ENCODE data around the gene FARP2. TPM values are rescaled to one million over a fixed set of nuclear protein-coding genes. Genes with fewer than 3 reads are reported as not detected.

FARP2 gene
- total RNA-seq, 2 donors from 2014 or later = 48.1 to 67.4 TPM

- Histone ChIP-seq H3K27ac (no peak overlapping the region), H3K9me3 (no peaks in the 10 kb centered on the region), H3K4me3 (no peak overlapping the region), H3K27me3 (replicated peaks; ENCODE audit: insufficient read depth) (no peaks in the 10 kb centered on the region), H3K36me3 (peaks cover 41% of the 10 kb centered on the region), H3K4me1 (ENCODE audit: control insufficient read depth in 1 of 2, low read depth in 2 of 2) (no peaks in the 10 kb centered on the region)
- ATAC-seq (ENCODE audit: insufficient number of reproducible peaks, low FRiP score, low read depth) (no peak), DNase-seq (ENCODE audit: low spot score) (no peak)
- TF ChIP-seq CTCF (IDR thresholded peaks at IDR 0.05) = no peak
Observed at GRCh38 chr2:241351640-241352031, 4.4 kb upstream of the FARP2 start.

- Histone ChIP-seq H3K4me3 (no peak overlapping the region), H3K27ac (no peak overlapping the region), H3K9me3 (no peaks in the 10 kb centered on the region), H3K27me3 (replicated peaks; ENCODE audit: insufficient read depth) (no peaks in the 10 kb centered on the region), H3K4me1 (ENCODE audit: control insufficient read depth in 1 of 2, low read depth in 2 of 2) (peaks cover 2 to 6% of the 10 kb centered on the region in 2 donors), H3K36me3 (peaks cover 36% of the 10 kb centered on the region)
- no peak for TF ChIP-seq CTCF (IDR thresholded peaks at IDR 0.05)
- no peak for ATAC-seq (ENCODE audit: insufficient number of reproducible peaks, low FRiP score, low read depth)
- DNase-seq (ENCODE audit: low spot score) = no peak
Observed at GRCh38 chr2:241352227-241352626, 3.9 kb upstream of the FARP2 start.

GRCh38 chr2:241354668-241355658, 1.1 kb upstream of the FARP2 start:
- ATAC-seq (ENCODE audit: insufficient number of reproducible peaks, low FRiP score, low read depth) (peak; percentile 14), DNase-seq (ENCODE audit: low spot score) (peak; percentile 52)
- Histone ChIP-seq H3K27ac (peak overlapping the region; percentile 54 to 61), H3K4me3 (peak overlapping the region; percentile 53), H3K9me3 (no peaks in the 10 kb centered on the region), H3K4me1 (ENCODE audit: control insufficient read depth in 1 of 2, low read depth in 2 of 2) (peaks cover 16 to 28% of the 10 kb centered on the region in 2 donors), H3K27me3 (replicated peaks; ENCODE audit: insufficient read depth) (no peaks in the 10 kb centered on the region), H3K36me3 (peaks cover 19% of the 10 kb centered on the region)
- no peak for TF ChIP-seq CTCF (IDR thresholded peaks at IDR 0.05)

GRCh38 chr2:241356871-241357260, 781 bp downstream of the FARP2 start:
- peaks cover 16 to 28% of the 10 kb centered on the region in 2 donors for H3K4me1 ChIP-seq (ENCODE audit: control insufficient read depth in 1 of 2, low read depth in 2 of 2)

More at GRCh38 chr2:241356871-241357260, 781 bp downstream of the FARP2 start:
- no peaks in the 10 kb centered on the region for H3K27me3 ChIP-seq (replicated peaks; ENCODE audit: insufficient read depth)
- peak overlapping the region; percentile 86 for H3K27ac ChIP-seq
- no peak for ATAC-seq (ENCODE audit: insufficient number of reproducible peaks, low FRiP score, low read depth)
- DNase-seq (ENCODE audit: low spot score) = no peak
- peak overlapping the region; percentile 91 for H3K4me3 ChIP-seq
- peaks cover 6% of the 10 kb centered on the region for H3K36me3 ChIP-seq
- no peak for TF ChIP-seq CTCF (IDR thresholded peaks at IDR 0.05)
- H3K9me3 ChIP-seq = no peaks in the 10 kb centered on the region
